ENCODE results near the gene PAN2.
A peak's percentile ranks its signal among the peaks of the same experiment; 100 is the strongest.
"Not testable (repeated sequence)": the region's sequence is repeated elsewhere in the genome, so short reads cannot be mapped to it uniquely, and the experiment has no call there.

PAN2 gene, protein sequence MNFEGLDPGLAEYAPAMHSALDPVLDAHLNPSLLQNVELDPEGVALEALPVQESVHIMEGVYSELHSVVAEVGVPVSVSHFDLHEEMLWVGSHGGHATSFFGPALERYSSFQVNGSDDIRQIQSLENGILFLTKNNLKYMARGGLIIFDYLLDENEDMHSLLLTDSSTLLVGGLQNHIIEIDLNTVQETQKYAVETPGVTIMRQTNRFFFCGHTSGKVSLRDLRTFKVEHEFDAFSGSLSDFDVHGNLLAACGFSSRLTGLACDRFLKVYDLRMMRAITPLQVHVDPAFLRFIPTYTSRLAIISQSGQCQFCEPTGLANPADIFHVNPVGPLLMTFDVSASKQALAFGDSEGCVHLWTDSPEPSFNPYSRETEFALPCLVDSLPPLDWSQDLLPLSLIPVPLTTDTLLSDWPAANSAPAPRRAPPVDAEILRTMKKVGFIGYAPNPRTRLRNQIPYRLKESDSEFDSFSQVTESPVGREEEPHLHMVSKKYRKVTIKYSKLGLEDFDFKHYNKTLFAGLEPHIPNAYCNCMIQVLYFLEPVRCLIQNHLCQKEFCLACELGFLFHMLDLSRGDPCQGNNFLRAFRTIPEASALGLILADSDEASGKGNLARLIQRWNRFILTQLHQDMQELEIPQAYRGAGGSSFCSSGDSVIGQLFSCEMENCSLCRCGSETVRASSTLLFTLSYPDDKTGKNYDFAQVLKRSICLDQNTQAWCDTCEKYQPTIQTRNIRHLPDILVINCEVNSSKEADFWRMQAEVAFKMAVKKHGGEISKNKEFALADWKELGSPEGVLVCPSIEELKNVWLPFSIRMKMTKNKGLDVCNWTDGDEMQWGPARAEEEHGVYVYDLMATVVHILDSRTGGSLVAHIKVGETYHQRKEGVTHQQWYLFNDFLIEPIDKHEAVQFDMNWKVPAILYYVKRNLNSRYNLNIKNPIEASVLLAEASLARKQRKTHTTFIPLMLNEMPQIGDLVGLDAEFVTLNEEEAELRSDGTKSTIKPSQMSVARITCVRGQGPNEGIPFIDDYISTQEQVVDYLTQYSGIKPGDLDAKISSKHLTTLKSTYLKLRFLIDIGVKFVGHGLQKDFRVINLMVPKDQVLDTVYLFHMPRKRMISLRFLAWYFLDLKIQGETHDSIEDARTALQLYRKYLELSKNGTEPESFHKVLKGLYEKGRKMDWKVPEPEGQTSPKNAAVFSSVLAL

DNA sequence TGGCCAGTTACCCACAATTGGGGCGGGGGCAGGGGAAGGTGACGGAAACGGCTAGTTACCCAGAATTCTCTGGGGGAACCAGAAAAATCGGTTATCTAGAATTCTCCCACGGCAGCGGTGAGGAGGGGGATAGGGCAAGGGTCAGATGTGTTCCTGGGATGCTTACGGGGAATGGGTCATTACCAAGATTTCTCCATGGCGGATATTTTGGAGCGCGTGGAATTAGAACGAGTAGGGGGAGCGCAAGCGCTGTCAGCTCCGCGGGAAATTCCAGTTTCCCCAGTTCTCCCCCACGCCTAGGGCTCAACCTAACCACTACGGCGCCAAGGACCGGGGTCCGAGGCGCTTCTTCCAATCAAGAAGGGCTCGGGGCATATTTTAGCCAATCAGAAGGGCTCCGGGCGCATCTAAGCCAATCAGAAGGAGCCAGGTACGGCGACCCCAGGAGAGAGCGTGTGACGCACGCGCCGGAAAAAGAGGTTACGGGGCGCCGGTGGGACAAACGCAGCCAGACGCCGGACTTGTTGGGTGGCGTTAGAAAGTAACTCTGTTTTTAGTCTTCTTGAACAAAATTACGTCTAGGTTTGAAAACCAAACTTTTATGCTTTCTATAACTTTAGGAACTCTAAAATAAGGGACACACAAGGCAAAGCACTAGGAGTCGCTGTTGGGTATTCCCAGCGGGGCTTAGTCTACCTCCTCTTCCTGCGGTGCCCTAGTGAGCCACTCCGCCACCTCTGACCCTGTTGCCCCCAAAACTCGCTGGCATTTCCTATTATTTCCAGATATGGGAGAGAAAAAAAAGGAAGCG lies at the start of gene PAN2:
PAN2 (minus strand) TSS at position 322 of the 811 bp plus-strand sequence. CDS start 906 bp downstream, outside the sequence.
- peak; percentile 94 for DNase-seq

DNA sequence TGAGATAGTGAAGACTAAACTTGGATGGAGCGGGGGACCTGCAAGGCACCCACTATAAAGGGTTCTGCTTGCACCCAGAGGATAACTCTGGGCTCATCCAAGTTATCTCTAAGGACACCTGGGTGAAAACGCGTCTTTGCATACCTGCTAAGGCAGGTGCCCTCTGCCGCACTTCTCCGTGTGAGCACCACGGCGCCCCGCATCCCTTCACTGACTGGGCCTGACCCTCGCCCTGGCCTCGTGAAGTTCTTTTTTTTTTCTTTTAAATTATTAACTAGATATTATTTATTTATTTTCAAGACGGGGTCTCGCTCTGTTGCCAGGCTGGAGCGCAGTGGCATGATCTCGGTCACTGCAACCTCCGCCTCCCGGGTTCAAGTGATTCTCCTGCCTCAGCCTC lies 48.8 kb upstream of the PAN2 start:
- no peak for DNase-seq

DNA sequence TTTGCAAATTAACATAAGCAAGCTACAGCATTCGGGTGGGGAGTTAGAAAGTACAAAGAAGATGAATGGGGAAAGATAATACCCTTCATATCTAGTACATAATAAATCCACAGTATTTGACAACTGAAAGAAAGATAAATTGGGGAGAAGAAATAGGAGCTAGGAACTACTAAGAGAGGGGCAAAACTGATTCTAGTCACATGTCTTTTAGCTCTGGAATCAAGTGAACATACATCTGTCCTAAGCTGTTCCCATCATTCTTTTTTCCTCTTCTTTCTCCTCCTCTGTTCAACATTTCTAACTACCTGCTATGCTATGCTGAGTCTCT lies 44.2 kb upstream of the PAN2 start:
- no peak for DNase-seq

DNA sequence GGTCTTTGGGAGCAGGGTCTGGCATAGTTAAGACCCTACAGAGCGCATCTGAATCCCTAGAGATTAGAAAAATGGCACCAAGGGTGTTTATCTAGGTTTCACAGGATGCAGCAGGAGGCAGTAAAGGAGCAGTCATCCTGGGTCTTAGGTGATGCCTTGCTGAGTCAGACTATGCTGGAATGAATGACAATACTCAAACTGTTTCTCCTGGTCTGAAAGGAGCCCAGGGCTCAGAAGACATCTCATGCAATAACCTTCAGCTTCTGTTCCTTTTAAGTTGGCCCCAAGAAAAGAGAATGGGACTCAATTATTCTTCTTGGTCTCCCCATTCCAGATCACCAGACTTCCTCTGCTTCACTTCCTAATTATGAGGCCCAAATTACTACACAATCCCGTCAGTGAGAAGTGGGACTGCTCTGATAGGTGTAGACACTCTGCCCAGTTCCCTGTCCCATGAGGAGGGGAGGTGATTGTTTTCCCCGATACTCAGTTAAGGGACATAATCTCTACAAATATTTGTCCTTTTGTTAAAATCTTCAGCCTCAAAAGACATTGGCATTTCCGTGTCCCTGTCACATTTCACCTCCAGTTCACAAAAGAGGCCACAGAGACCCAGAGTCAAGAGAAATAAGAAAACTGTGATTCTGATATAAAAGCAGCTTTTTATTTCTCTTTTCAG lies 43.6 kb upstream of the PAN2 start:
- DNase-seq, result no peak

DNA sequence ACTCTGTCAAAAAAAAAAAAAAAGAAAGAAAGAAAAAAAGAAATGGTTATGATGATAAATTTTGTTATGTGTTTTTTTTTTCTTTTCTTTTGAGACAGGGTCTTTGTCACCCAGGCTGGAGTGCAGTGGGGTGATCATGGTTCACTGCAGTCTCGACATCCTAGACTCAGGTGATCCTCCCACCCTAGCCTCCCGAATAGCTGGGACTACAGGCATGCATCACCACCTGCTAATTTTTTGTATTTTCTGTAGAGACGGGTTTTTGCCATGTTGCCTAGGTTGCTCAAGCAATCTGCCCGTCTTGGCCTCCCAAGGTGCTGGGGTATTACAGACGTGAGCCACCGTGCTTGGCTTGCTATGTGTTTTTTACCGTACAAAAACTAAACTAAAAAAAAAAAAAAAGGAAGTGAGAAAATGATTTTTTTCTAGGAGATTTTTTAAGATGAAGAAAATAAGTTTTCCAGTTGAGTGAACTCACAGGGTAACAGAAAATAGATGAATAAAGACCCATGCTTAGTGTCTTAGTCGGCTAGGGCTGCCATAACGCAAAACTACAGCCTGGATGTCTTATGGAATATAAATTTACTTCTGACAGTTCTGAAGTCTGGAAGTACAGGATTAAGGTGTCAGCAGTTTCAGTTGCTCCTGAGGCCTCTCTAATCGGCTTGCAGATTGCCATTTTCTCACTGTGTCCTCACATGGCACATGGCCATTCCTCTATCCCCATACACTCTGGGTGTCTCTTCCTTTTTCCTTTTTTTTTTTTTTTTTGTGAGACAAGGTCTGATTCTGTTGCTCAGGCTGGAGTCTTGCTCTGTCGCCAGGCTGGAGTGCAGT lies 42.0 kb upstream of the PAN2 start:
- no peak for DNase-seq

DNA sequence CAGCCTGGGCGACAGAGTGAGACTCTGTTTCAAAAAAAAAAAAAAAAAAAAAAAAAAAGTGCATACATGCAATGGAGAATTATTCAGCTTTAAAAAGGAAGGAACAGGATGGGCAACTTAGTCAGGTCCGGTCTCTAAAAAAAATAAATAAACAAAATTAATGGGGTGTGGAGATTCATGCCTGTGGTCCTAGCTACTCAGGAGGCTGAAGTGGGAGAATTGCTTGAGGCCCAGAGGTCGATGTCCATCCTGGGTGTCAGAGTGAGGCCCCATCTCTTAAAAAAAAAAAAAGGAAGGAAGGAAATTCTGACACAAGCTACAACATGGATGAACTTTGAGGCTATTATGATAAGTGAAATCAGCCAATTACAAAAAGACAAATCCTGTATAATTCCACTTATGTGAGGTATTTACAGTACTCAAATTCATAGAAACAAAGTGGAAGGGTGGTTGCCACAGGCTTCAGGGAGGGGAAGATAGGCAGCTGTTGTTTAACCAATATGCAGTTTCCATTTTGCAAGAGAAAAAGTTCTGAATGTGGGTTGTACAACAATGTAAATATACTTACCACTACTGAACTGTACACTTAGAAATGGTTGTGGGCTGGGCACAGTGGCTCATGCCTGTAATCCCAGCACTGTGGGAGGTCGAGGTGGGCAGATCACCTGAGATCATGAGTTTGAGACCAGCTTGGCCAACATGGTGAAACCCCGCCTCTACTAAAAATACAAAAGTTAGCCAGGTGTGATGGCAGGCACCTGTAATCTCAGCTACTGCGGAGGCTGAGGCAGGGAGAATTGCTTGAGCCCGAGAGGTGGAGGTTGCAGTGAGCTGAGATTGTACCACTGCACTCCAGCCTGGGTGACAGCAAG lies 41.2 kb upstream of the PAN2 start:
- DNase-seq, result no peak

DNA sequence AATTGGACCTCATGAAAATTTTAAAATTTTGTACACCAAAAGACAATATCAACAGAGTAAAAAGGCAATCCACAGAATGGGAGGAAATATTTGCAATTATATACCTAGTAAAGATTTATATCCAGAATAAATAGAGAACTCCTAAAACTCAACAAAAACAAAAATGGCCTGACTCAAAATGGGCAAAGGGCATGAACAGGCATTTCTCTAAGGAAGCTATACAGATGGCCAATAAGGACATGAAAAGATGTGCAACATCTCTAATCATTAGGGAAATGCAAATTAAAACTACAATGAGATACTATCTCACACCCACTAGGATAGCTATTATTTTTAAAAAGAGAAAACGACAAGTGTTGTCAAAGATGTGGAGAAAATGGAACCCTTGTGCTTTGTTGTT lies 39.7 kb upstream of the PAN2 start:
- DNase-seq, result no peak

DNA sequence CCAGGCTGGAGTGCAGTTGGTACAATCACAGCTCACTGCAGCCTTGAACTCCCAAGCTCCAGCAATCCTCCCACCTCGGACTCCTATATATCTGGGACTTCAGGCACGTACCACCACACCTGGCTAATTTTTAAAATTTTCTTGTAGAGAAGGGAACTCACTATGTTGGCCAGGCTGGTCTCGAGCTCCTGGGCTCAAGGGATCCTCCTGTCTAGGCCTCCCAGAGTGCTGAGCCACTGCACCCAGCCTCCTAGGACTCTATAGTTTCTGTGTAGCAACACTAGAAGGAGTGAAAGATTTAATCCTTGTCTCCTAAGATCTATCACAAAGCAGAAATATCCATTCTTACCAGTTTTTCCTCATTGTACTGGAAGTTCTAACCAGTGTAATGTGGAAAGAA lies 33.1 kb upstream of the PAN2 start:
- DNase-seq, result no peak

DNA sequence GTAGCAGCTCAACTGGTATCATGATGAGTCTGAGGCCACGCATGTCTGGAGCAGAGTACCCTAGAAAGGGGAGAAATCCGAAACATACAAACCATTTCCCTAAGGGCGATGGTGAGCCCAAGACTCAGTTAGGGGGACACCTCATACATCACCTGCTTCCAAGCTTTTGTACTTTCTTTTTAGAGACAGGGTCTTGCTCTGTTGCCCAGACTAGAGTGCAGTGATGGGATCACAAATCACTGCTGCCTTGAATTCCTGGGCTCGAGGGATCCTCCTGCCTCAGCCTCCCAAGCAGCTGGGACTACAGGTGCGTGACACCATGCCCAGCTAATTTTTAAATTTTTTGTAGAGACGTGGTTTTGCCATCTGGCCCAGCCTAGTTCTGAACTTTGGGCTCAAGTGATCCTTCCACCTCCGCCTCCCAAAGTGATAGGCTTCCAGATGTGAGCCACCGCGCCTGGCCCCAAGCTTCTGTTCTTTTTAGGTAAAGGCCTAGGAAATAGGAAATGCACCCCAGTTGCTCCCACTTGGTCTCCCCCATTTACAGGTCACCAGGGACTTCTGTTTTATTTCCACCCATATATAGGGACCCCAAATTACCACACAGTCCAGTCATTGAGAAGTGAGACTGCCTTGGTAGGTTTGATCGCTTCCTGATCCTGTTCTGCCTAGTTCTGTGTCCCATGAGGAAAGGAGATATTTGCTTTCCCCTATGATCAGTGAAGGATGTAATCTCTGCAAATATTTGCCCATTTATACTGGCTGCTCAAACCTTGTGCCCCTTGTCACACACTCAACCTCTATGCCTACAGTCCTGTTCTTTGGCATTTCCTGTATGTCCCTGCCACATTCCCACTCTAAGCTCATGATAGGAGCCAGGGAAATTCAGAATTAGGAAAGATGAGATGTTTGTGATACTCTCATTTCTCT lies 28.6 kb upstream of the PAN2 start, which contains the start of gene APOF:
APOF (minus strand) TSS at position 728 of the 930 bp plus-strand sequence; CDS start at position 616, 112 bp downstream.
- no peak for DNase-seq

DNA sequence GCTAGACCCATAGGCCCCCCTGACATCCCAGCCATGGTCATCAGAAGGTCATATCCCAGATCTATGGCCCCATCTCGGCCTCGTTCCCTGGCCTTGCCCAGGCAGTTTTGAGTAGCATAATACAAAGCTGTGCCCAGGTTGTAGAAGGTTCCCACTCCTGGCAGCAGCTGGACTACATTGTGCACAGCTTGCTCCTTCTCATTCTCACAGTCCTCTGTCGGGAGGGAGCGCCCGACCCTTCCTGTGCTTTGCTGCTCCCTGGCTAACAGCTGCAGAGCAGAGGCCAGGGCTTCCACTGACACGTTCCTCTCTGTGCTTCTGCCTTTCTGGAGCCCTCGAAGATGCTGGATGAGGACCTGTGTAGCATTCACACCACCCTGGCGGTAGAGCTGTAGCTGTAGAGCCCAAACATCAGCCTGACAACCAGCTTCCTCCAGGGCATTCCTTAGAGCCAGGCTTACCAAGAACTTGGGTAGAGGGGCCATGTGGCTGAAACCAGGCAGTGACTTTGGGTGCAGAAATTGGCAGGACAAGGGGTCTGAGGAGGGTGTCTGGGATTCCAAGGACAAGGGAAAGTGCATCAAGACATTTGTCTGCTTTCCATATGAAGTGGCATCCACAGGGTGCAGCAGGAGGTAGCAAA lies 27.8 kb upstream of the PAN2 start:
- no peak for DNase-seq

DNA sequence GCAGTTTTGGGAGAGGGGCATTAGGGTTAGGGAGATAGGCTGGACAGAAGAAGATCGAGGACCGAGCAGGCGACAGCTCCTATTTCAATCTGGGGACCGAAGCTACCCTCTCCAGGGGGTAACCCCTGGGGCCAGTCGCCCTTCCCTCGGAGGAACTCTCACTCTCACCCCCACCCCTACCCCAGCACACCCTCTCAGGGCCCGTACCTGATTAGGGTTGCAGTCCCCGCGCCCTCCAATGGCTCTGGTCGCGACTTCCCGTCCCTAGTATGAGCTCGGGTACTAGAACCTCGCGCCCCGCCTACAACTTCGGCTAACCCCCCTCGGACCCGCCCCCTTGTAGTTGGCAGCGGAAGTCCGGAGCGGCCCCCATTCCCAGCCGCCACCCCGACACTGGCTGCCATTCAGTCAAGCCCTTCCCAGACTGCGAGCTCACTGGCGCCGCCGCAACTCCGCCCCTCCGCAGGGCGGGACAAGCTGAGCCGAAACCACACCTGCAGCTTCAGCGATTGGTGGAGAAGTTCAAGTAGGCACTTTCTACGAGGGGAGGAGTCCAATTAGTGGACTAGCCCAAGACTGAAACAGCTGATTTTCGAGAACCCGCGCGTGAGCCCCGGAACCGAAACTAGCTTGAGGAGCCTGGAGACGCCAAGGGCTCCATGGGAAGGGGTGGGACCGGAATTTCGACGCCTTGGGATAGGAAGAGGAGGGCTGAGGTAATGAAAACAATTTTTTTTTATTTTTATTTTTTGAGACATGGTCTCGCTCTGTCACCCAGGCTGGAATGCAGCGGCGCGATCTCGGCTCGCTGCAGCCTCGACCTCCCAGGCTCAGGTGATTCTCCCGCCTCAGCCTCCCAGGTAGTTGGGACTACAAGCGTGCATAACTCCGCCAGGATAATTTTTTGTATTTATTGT lies 26.3 kb upstream of the PAN2 start, which contains the start of gene STAT2:
STAT2 (minus strand) TSS at position 257 of the 917 bp plus-strand sequence. CDS start 3,536 bp downstream, outside the sequence.
- peak; percentile 99 for DNase-seq

DNA sequence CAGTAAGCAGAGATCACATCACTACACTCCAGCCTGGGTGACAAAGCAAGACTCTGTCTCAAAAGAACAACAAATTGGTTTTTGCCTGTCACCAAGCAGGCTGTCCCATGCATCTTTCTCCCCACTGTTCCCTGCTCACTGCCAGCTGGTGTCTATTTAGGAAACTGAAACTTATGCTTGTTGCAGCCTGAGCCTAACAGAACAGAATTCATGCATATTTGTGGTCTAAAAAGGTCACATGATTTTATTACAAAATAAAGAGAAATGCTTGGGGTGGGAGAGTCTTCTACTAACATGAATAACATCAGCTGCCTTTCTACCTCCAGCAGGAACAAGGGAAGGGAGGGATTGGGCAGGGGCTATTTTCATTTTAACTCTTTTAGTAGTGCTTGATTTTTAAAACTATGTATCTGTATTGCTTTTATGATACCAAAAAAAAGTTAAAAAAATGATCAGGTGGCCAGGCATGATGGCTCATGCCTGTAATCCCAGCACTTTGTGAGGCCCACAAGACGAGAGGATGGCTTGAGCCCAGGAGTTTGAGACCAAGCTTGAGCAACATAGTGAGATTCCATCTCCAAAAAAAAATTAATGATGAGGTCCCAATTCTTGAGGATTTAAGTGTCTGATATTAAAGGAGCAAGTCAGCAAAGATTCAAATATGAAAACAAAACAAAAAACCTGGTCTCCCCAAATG lies 25.2 kb upstream of the PAN2 start:
- DNase-seq, result no peak

DNA sequence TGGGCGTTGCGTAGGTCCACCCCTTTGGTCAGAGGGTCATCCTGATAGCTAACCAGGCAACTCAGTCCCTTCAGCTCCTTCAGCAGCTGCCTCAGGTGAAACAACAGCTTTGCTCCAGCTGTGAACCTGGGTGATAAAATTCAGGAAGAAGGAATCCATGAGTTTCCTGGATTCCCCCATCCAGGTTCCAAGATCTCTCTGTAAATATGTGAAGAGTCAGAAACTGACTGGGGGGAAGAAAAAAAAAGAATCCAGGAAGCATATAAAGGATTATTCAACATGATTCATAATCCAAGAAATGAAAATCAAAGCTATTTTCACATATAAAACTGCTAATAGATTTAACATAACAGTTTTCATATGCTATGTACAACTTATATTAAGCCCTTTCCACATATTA lies 17.5 kb upstream of the PAN2 start:
- no peak for DNase-seq

DNA sequence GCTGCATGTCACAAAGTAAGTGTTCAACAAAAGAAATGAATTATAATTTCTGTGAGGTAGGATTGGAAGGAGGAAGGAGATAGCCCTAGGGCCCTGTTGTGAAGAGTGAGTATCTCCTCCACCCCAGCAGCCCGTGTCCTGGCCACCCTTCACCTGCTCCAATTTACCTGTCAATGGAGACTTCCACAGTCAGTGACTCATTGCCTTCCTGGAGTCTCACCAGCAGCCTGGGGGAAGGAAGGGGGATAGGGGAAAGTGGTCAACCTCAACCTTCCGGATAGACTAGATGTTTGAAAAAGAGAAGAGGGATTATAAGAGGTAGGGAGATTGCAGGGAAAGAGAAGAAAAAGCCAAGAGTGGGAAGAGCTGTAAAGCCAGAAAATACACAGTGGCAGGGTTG lies 16.9 kb upstream of the PAN2 start:
- no peak for DNase-seq

DNA sequence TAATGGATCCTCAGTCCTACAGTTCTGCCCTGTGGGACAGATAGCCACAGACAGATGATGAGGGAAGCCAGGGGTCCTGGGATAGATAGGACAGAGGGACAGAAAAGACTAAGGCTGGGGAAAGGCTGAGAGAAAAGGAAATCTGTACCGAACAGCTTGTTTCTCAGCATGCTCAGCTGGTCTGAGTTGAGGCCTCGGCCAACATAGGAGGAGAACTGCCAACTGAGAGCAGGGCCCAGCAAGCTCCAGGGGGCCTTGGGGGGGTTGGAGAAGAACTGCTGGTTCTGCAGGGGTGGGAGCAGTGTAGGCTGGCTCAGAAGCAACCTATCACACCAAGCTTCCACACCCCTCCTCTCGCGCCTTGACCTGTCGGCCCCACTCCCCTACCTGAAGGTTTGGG lies 15.0 kb upstream of the PAN2 start:
- DNase-seq, result no peak

DNA sequence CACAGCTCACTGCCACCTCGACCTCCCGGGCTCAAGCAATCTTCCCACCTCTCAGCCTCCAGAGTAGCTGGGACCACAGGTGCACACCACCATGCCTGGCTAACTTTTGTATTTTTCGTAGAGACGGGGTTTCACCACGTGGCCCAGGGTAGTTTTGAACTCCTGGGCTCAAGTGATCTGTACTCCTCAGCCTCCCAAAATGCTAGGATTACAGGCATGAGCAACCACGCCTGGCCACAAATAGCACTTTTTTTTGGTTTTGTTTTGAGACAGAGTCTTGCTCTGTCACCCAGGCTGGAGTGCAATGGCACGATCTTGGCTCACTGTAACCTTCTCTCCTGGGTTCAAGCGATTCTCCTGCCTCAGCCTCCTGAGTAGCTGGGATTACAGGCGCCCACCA lies 13.5 kb upstream of the PAN2 start:
- not testable (repeated sequence) for DNase-seq
